PFSK-1 (cell line): Measurements from ENCODE around the gene PLEKHA3.

ENCODE experiments used
- FOXP2 ChIP-seq: optimal IDR thresholded peaks from 2 replicates; pipeline ENCODE3; 2011; ENCODE audit warnings: borderline replicate concordance, control low read depth, inconsistent platforms; ENCODE audit not compliant: insufficient read depth; ENCODE audit errors: extremely low read length, extremely low read depth
- POLR2AphosphoS5 ChIP-seq: IDR thresholded peaks from 2 replicates; pipeline ENCODE4 v1.6.1; 2012; ENCODE audit warnings: low read depth, mild to moderate bottlenecking, control low read depth, low read length, moderate library complexity
- REST ChIP-seq, 2 experiments: IDR thresholded peaks; 2 replicates each; pipeline versions ENCODE4 v1.6.1 to v1.8.0; 2011 to 2012; ENCODE audit warnings: low read depth in 2 of 2, low read length in 2 of 2, control low read depth in 1 of 2, inconsistent platforms in 1 of 2, mild to moderate bottlenecking in 1 of 2, moderate library complexity in 1 of 2; ENCODE audit not compliant: insufficient read depth in 1 of 2
- SIN3A ChIP-seq: IDR thresholded peaks from 2 replicates; pipeline ENCODE4 v1.6.1; 2012; ENCODE audit warnings: mild to moderate bottlenecking, low read length, moderate library complexity, borderline replicate concordance; ENCODE audit not compliant: insufficient read depth
- TAF1 ChIP-seq: IDR thresholded peaks from 2 replicates; pipeline ENCODE4 v1.6.1; 2012; ENCODE audit warnings: low read length, control low read depth, borderline replicate concordance; ENCODE audit not compliant: insufficient read depth

Gene PLEKHA3

GRCh38 chr2:178457390-178457886, 22.8 kb upstream of the PLEKHA3 start:
- TF ChIP-seq REST (IDR thresholded peaks at IDR 0.05; ENCODE audit: insufficient read depth in 1 of 2, low read depth in 2 of 2, low read length in 2 of 2) = no peak
- TF ChIP-seq FOXP2 = no peak
- no peak for TF ChIP-seq SIN3A
- TF ChIP-seq POLR2AphosphoS5 = no peak
- no peak for TF ChIP-seq TAF1

GRCh38 chr2:178469219-178469849, 10.9 kb upstream of the PLEKHA3 start:
- TF ChIP-seq POLR2AphosphoS5 = no peak

- TF ChIP-seq POLR2AphosphoS5 (no peak), FOXP2 (no peak), REST (IDR thresholded peaks at IDR 0.05; ENCODE audit: insufficient read depth in 1 of 2, low read depth in 2 of 2, low read length in 2 of 2) (no peak), SIN3A (no peak), TAF1 (no peak)
These were observed 6.9 kb upstream of the PLEKHA3 start for GRCh38 chr2:178473373-178473772.

GRCh38 chr2:178473931-178474330, 6.3 kb upstream of the PLEKHA3 start:
- TF ChIP-seq REST (IDR thresholded peaks at IDR 0.05; ENCODE audit: insufficient read depth in 1 of 2, low read depth in 2 of 2, low read length in 2 of 2) (no peak), SIN3A (no peak), FOXP2 (no peak), TAF1 (no peak), POLR2AphosphoS5 (no peak)

- no peak for TF ChIP-seq FOXP2
- no peak for TF ChIP-seq REST (IDR thresholded peaks at IDR 0.05; ENCODE audit: insufficient read depth in 1 of 2, low read depth in 2 of 2, low read length in 2 of 2)
- TF ChIP-seq POLR2AphosphoS5 = no peak
- no peak for TF ChIP-seq TAF1
- no peak for TF ChIP-seq SIN3A
These were observed 5.7 kb upstream of the PLEKHA3 start for GRCh38 chr2:178474560-178474959.
